Endodermal cell (in vitro differentiated cells): ENCODE results near the gene RASA2. TPM values are rescaled to one million over a fixed set of nuclear protein-coding genes. Genes with fewer than 3 reads are reported as not detected.

Experiments
- DNase-seq: peaks from one replicate; pipeline ENCODE4 v3.0.0-alpha.2; 2017
- H3K27ac ChIP-seq: 2 replicates; pipeline ENCODE4 v1.5.1; 2013; ENCODE audit warnings: mild to moderate bottlenecking, low read depth, low read length, moderate library complexity
- H3K27me3 ChIP-seq: 2 replicates; pipeline ENCODE4 v1.6.1; 2013; ENCODE audit warnings: mild to moderate bottlenecking, low read length, moderate library complexity; ENCODE audit not compliant: insufficient read depth, control insufficient read depth, poor library complexity, severe bottlenecking
- H3K36me3 ChIP-seq: 2 replicates; pipeline ENCODE4 v1.7.0; 2013; ENCODE audit warnings: mild to moderate bottlenecking, low read length, moderate library complexity; ENCODE audit not compliant: control insufficient read depth, insufficient read depth
- H3K4me1 ChIP-seq: one replicate; pipeline ENCODE4 v1.7.0; 2013; ENCODE audit warnings: low read length; ENCODE audit not compliant: control insufficient read depth, insufficient read depth
- H3K4me3 ChIP-seq: 2 replicates; pipeline ENCODE4 v1.5.1; 2013; ENCODE audit warnings: mild to moderate bottlenecking, low read length, moderate library complexity
- H3K9ac ChIP-seq: 2 replicates; pipeline ENCODE4 v1.6.1; 2013; ENCODE audit warnings: mild to moderate bottlenecking, low read length, moderate library complexity; ENCODE audit not compliant: poor library complexity, severe bottlenecking; ENCODE audit errors: extremely low read depth
- H3K9me3 ChIP-seq: 2 replicates; pipeline ENCODE4 v1.6.1; 2013; ENCODE audit warnings: mild to moderate bottlenecking, low read length, moderate library complexity; ENCODE audit not compliant: control insufficient read depth
- H3K27ac Mint-ChIP-seq: 2 replicates; pipeline ENCODE4 v1.8.0; 2020; ENCODE audit warnings: mixed read lengths
- H3K27me3 Mint-ChIP-seq: 2 replicates; pipeline ENCODE4 v1.8.0; 2021; ENCODE audit warnings: mild to moderate bottlenecking, mixed read lengths; ENCODE audit not compliant: insufficient read depth
- H3K36me3 Mint-ChIP-seq: 2 replicates; pipeline ENCODE4 v1.8.0; 2020; ENCODE audit warnings: low read depth, mixed read lengths
- H3K4me1 Mint-ChIP-seq: 2 replicates; pipeline ENCODE4 v1.8.0; 2020; ENCODE audit warnings: mixed read lengths
- H3K4me3 Mint-ChIP-seq: 2 replicates; pipeline ENCODE4 v1.8.0; 2020; ENCODE audit warnings: mild to moderate bottlenecking, moderate library complexity, mixed read lengths
- H3K9me3 Mint-ChIP-seq: 2 replicates; pipeline ENCODE4 v1.8.0; 2020; ENCODE audit warnings: mild to moderate bottlenecking, mixed read lengths
- WGBS, 2 experiments: methylation state at CpG; one replicate each; pipeline versions ENCODE4 v1.1.5 to v1.1.7; 2013; ENCODE audit warnings: missing lambda C conversion rate in 2 of 2, mixed read lengths in 1 of 2; ENCODE audit not compliant: insufficient coverage in 1 of 2, insufficient read length in 1 of 2; 5-methylcytosine and 5-hydroxymethylcytosine counted together
- total RNA-seq, 2 donors: library from RNA; stranded (reverse); fragmentation: NEBNext Ultra II Directional in 1 of 2; extraction: Animal tissue kit (Norgen Biotek cat#: 25700) in 1 of 2; gene quantifications; 2 replicates in 1 of 2; 3 replicates in 1 of 2; pipeline ENCODE4 v1.2.1, GENCODE V29; 2021
- TF ChIP-seq, protein P1 (sequence below): fragments of 200-600 bp; sonication (generic); conservative IDR thresholded peaks from 2 replicates; pipeline ENCODE4 v1.5.0; 2021; ENCODE audit warnings: antibody characterized with exemption, mild to moderate bottlenecking

Gene RASA2
- total RNA-seq, 2 donors from 2014 or later: 20.5 to 25.0 TPM

DNA sequence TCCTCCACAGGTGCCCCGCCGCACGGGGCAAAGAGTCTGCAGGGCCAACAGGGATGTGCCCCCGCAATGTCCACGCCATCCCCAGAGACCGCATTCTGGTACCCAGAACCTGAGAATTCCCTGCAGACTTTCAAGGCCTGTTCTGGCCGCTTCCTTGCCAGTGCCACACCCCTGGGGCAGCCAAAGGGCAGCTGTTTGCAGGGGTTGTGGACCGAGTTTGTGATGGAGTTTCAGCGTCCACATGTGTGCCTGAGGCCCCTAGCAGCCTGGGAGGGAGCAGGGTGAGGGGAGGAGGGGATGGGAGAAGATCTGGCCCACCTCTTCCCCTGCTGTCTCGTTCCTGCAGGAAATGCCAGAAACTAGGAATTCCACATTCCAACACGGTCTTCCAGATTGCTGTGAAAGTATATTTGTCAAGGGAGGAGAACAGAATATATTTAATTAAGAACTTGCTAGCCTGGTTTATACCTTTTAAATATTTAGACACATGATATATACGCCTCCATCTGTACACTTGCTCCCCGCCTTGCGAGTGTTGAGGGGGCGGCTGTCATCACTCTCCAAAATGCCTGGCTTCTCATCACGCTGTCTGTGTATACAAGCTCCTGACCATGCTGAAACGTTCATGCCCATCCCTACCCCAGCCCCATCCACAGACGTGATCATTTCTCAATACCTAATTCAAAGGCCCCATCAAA lies 31.1 kb upstream of the RASA2 start:
- Histone ChIP-seq H3K27me3 (no peaks in the 10 kb centered on the region), H3K4me3 (no peak overlapping the region), H3K9ac (no peak overlapping the region), H3K4me1 (peaks cover 5% of the 10 kb centered on the region), H3K9me3 (no peaks in the 10 kb centered on the region), H3K27ac (no peak overlapping the region), H3K36me3 (no peaks in the 10 kb centered on the region)
- Mint-ChIP-seq H3K36me3 (no peaks in the 10 kb centered on the region), H3K27ac (no peak overlapping the region), H3K9me3 (no peaks in the 10 kb centered on the region), H3K4me1 (peaks cover 13% of the 10 kb centered on the region), H3K27me3 (peaks cover 2% of the 10 kb centered on the region), H3K4me3 (no peak overlapping the region)
- WGBS, 2 experiments: 89 to 90% methylated on average over 15 to 18 of the region's 18 CpGs
- TF ChIP-seq, protein P1, sequence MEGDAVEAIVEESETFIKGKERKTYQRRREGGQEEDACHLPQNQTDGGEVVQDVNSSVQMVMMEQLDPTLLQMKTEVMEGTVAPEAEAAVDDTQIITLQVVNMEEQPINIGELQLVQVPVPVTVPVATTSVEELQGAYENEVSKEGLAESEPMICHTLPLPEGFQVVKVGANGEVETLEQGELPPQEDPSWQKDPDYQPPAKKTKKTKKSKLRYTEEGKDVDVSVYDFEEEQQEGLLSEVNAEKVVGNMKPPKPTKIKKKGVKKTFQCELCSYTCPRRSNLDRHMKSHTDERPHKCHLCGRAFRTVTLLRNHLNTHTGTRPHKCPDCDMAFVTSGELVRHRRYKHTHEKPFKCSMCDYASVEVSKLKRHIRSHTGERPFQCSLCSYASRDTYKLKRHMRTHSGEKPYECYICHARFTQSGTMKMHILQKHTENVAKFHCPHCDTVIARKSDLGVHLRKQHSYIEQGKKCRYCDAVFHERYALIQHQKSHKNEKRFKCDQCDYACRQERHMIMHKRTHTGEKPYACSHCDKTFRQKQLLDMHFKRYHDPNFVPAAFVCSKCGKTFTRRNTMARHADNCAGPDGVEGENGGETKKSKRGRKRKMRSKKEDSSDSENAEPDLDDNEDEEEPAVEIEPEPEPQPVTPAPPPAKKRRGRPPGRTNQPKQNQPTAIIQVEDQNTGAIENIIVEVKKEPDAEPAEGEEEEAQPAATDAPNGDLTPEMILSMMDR: no peak
- DNase-seq: no peak

DNA sequence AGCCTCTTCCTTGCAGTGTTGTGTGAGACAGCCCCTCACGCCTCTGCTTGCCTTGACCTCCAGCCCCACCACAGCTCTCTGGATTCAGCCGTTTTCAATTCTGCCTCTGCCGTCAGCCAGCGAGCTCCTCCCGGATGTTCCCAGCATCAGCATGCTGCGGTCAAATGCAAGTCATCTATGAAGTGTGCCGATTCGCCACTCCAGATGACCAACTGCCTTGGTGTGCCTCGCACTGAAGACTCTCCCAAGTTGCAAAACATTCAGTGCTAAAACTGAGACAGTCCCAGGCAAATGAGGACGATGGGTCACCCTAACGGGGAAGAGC lies 30.6 kb upstream of the RASA2 start:
- H3K4me1 Mint-ChIP-seq: peaks cover 9% of the 10 kb centered on the region
- Histone ChIP-seq H3K4me3 (no peak overlapping the region), H3K9me3 (no peaks in the 10 kb centered on the region), H3K9ac (no peak overlapping the region), H3K36me3 (no peaks in the 10 kb centered on the region), H3K27ac (no peak overlapping the region), H3K4me1 (peaks cover 5% of the 10 kb centered on the region), H3K27me3 (no peaks in the 10 kb centered on the region)
- no peak for DNase-seq
- WGBS, 2 experiments: 92 to 93% methylated on average over 8 to 11 of the region's 11 CpGs
- TF ChIP-seq, protein P1: no peak
- H3K9me3 Mint-ChIP-seq: no peaks in the 10 kb centered on the region
- peaks cover 2% of the 10 kb centered on the region for H3K27me3 Mint-ChIP-seq
- no peak overlapping the region for H3K4me3 Mint-ChIP-seq
- H3K27ac Mint-ChIP-seq: no peak overlapping the region
- H3K36me3 Mint-ChIP-seq: no peaks in the 10 kb centered on the region

- Mint-ChIP-seq H3K27me3 (peaks cover 2% of the 10 kb centered on the region), H3K4me3 (no peak overlapping the region), H3K27ac (no peak overlapping the region), H3K4me1 (peaks cover 14% of the 10 kb centered on the region), H3K36me3 (no peaks in the 10 kb centered on the region), H3K9me3 (no peaks in the 10 kb centered on the region)
- Histone ChIP-seq H3K4me1 (peaks cover 10% of the 10 kb centered on the region), H3K27me3 (no peaks in the 10 kb centered on the region), H3K4me3 (no peak overlapping the region), H3K27ac (no peak overlapping the region), H3K9ac (no peak overlapping the region), H3K36me3 (no peaks in the 10 kb centered on the region), H3K9me3 (no peaks in the 10 kb centered on the region)
- WGBS, 2 experiments: 93 to 100% methylated on average over 1 to 3 of the region's 3 CpGs
- TF ChIP-seq, protein P1: no peak
- DNase-seq: no peak
These were observed 29.1 kb upstream of the RASA2 start for GRCh38 chr3:141457624-141458236.
